ENCODE data around the gene CFAP46. TPM values are rescaled to one million over a fixed set of nuclear protein-coding genes. Genes with fewer than 3 reads are reported as not detected.

Gene CFAP46
- total and polyA plus RNA-seq, 7 experiments from 2014 or later = 0.05 TPM; not detected in 6

- Histone ChIP-seq H3K27ac (ENCODE audit: low read depth, low read length) (peak overlapping the region; percentile 33), H3K4me3 (ENCODE audit: low read length) (peak overlapping the region; percentile 64), H3K4me1 (ENCODE audit: control insufficient read depth in 2 of 2, insufficient read depth in 2 of 2, low read length in 2 of 2) (peaks cover 0 to 3% of the 10 kb centered on the region in 2 donors), H3K36me3 (ENCODE audit: control insufficient read depth in 2 of 3, insufficient read depth in 3 of 3, low read length in 3 of 3) (no peaks in the 10 kb centered on the region), H3K27me3 (ENCODE audit: control insufficient read depth in 2 of 2, insufficient read depth in 2 of 2, low read length in 2 of 2) (no peaks in the 10 kb centered on the region), H3K9me3 (ENCODE audit: control insufficient read depth in 2 of 3, low read length in 3 of 3) (no peaks in the 10 kb centered on the region)
- peak in 8 of 9 donors; percentile 31 to 72 (median 60) for DNase-seq
- ChIA-PET POLR2A (interaction anchor here (0.6 kb wide), 1 partner anchor 34 kb away, joined by 3 read pairs; no protein-coding TSS in a partner anchor), CTCF (no interaction called here)
- Mint-ChIP-seq H3K27ac (peak overlapping the region in 8 of 9 donors; percentile 2 to 84 (median 63)), H3K27me3 (peaks cover 5 to 29% (median 18%) of the 10 kb centered on the region in 5 donors), H3K4me3 (peak overlapping the region; percentile 87 to 99 (median 94)), H3K4me1 (peaks cover 7 to 27% (median 17%) of the 10 kb centered on the region in 7 donors), H3K9me3 (peaks cover 0 to 4% (median 0%) of the 10 kb centered on the region in 11 donors), H3K36me3 (no peaks in the 10 kb centered on the region)
- ATAC-seq = peak; percentile 68
- intact Hi-C loops (cut with micrococcal nuclease) = no loop called here
Measured at GRCh38 chr10:132961787-132962622, 19.6 kb upstream of the CFAP46 start.

GRCh38 chr10:132961420-132961786 lies 19.0 kb upstream of the CFAP46 start:
- ATAC-seq (no peak), DNase-seq (no peak)
- CTCF ChIA-PET = no interaction called here
- Mint-ChIP-seq H3K4me1 (peaks cover 7 to 27% (median 17%) of the 10 kb centered on the region in 7 donors), H3K36me3 (no peaks in the 10 kb centered on the region), H3K27ac (no peak overlapping the region), H3K9me3 (peaks cover 0 to 3% (median 0%) of the 10 kb centered on the region in 11 donors), H3K27me3 (peaks cover 5 to 29% (median 18%) of the 10 kb centered on the region in 5 donors), H3K4me3 (peak overlapping the region in 7 of 10 donors; percentile 33 to 92 (median 51))
- Histone ChIP-seq H3K4me1 (ENCODE audit: control insufficient read depth in 2 of 2, insufficient read depth in 2 of 2, low read length in 2 of 2) (peaks cover 0 to 3% of the 10 kb centered on the region in 2 donors), H3K4me3 (ENCODE audit: low read length) (no peak overlapping the region), H3K36me3 (ENCODE audit: control insufficient read depth in 2 of 3, insufficient read depth in 3 of 3, low read length in 3 of 3) (no peaks in the 10 kb centered on the region), H3K9me3 (ENCODE audit: control insufficient read depth in 2 of 3, low read length in 3 of 3) (no peaks in the 10 kb centered on the region), H3K27ac (ENCODE audit: low read depth, low read length) (no peak overlapping the region), H3K27me3 (ENCODE audit: control insufficient read depth in 2 of 2, insufficient read depth in 2 of 2, low read length in 2 of 2) (no peaks in the 10 kb centered on the region)
- POLR2A ChIA-PET = no interaction called here
- intact Hi-C loops (cut with micrococcal nuclease) = no loop called here

- H3K27me3 ChIP-seq (ENCODE audit: control insufficient read depth in 2 of 2, insufficient read depth in 2 of 2, low read length in 2 of 2) = no peaks in the 10 kb centered on the region
- ATAC-seq (no peak), DNase-seq (no peak)
- no peaks in the 10 kb centered on the region for H3K36me3 Mint-ChIP-seq
- H3K27me3 Mint-ChIP-seq = peaks cover 5 to 24% (median 17%) of the 10 kb centered on the region in 5 donors
- intact Hi-C loops (cut with micrococcal nuclease) = no loop called here
- peak overlapping the region in 7 of 10 donors; percentile 33 to 92 (median 51) for H3K4me3 Mint-ChIP-seq
- POLR2A ChIA-PET = no interaction called here
- H3K4me3 ChIP-seq (ENCODE audit: low read length) = no peak overlapping the region
- no peak overlapping the region for H3K27ac Mint-ChIP-seq
- peaks cover 0 to 3% of the 10 kb centered on the region in 2 donors for H3K4me1 ChIP-seq (ENCODE audit: control insufficient read depth in 2 of 2, insufficient read depth in 2 of 2, low read length in 2 of 2)
- peaks cover 0 to 2% (median 0%) of the 10 kb centered on the region in 11 donors for H3K9me3 Mint-ChIP-seq
- H3K36me3 ChIP-seq (ENCODE audit: control insufficient read depth in 2 of 3, insufficient read depth in 3 of 3, low read length in 3 of 3) = no peaks in the 10 kb centered on the region
- no peak overlapping the region for H3K27ac ChIP-seq (ENCODE audit: low read depth, low read length)
- CTCF ChIA-PET = no interaction called here
- no peaks in the 10 kb centered on the region for H3K9me3 ChIP-seq (ENCODE audit: control insufficient read depth in 2 of 3, low read length in 3 of 3)
- peaks cover 7 to 27% (median 16%) of the 10 kb centered on the region in 7 donors for H3K4me1 Mint-ChIP-seq
Measured at GRCh38 chr10:132960631-132961419, 18.5 kb upstream of the CFAP46 start.

- H3K4me3 ChIP-seq (ENCODE audit: low read length) = no peak overlapping the region
- no peaks in the 10 kb centered on the region for H3K36me3 ChIP-seq (ENCODE audit: control insufficient read depth in 2 of 3, insufficient read depth in 3 of 3, low read length in 3 of 3)
- Mint-ChIP-seq H3K27ac (no peak overlapping the region), H3K4me1 (peaks cover 7 to 21% (median 11%) of the 10 kb centered on the region in 7 donors), H3K4me3 (no peak overlapping the region), H3K27me3 (peaks cover 0 to 19% (median 10%) of the 10 kb centered on the region in 5 donors), H3K9me3 (peaks cover 0 to 2% (median 0%) of the 10 kb centered on the region in 11 donors), H3K36me3 (no peaks in the 10 kb centered on the region)
- H3K27ac ChIP-seq (ENCODE audit: low read depth, low read length) = no peak overlapping the region
- intact Hi-C loops (cut with micrococcal nuclease) = no loop called here
- H3K27me3 ChIP-seq (ENCODE audit: control insufficient read depth in 2 of 2, insufficient read depth in 2 of 2, low read length in 2 of 2) = no peaks in the 10 kb centered on the region
- POLR2A ChIA-PET = no interaction called here
- H3K9me3 ChIP-seq (ENCODE audit: control insufficient read depth in 2 of 3, low read length in 3 of 3) = no peaks in the 10 kb centered on the region
- CTCF ChIA-PET = no interaction called here
- DNase-seq (no peak), ATAC-seq (no peak)
- peaks cover 0 to 3% of the 10 kb centered on the region in 2 donors for H3K4me1 ChIP-seq (ENCODE audit: control insufficient read depth in 2 of 2, insufficient read depth in 2 of 2, low read length in 2 of 2)
Measured at GRCh38 chr10:132960071-132960472, 17.7 kb upstream of the CFAP46 start.

- Histone ChIP-seq H3K27ac (ENCODE audit: low read depth, low read length) (no peak overlapping the region), H3K4me3 (ENCODE audit: low read length) (no peak overlapping the region), H3K36me3 (ENCODE audit: control insufficient read depth in 2 of 3, insufficient read depth in 3 of 3, low read length in 3 of 3) (no peaks in the 10 kb centered on the region), H3K4me1 (ENCODE audit: control insufficient read depth in 2 of 2, insufficient read depth in 2 of 2, low read length in 2 of 2) (peaks cover 0 to 3% of the 10 kb centered on the region in 2 donors), H3K9me3 (ENCODE audit: control insufficient read depth in 2 of 3, low read length in 3 of 3) (no peaks in the 10 kb centered on the region), H3K27me3 (ENCODE audit: control insufficient read depth in 2 of 2, insufficient read depth in 2 of 2, low read length in 2 of 2) (no peaks in the 10 kb centered on the region)
- Mint-ChIP-seq H3K27me3 (peaks cover 0 to 15% (median 8%) of the 10 kb centered on the region in 5 donors), H3K36me3 (no peaks in the 10 kb centered on the region), H3K27ac (no peak overlapping the region), H3K4me3 (peak overlapping the region in 1 of 10 donors; percentile 39), H3K4me1 (peaks cover 7 to 18% (median 11%) of the 10 kb centered on the region in 7 donors), H3K9me3 (peaks cover 0 to 2% (median 0%) of the 10 kb centered on the region in 11 donors)
- ATAC-seq = no peak
- no peak for DNase-seq
- POLR2A ChIA-PET = no interaction called here
- CTCF ChIA-PET = no interaction called here
- intact Hi-C loops (cut with micrococcal nuclease) = no loop called here
Measured at GRCh38 chr10:132959559-132959961, 17.2 kb upstream of the CFAP46 start.

GRCh38 chr10:132958883-132959558 lies 16.7 kb upstream of the CFAP46 start:
- intact Hi-C loops (cut with micrococcal nuclease) = no loop called here
- Mint-ChIP-seq H3K4me1 (peaks cover 7 to 18% (median 10%) of the 10 kb centered on the region in 7 donors), H3K27ac (no peak overlapping the region), H3K36me3 (no peaks in the 10 kb centered on the region), H3K4me3 (peak overlapping the region in 1 of 10 donors; percentile 39), H3K27me3 (peaks cover 0 to 18% (median 8%) of the 10 kb centered on the region in 5 donors), H3K9me3 (peaks cover 0 to 2% (median 0%) of the 10 kb centered on the region in 11 donors)
- ChIA-PET POLR2A (no interaction called here), CTCF (no interaction called here)
- H3K27ac ChIP-seq (ENCODE audit: low read depth, low read length) = no peak overlapping the region
- no peak overlapping the region for H3K4me3 ChIP-seq (ENCODE audit: low read length)
- H3K9me3 ChIP-seq (ENCODE audit: control insufficient read depth in 2 of 3, low read length in 3 of 3) = no peaks in the 10 kb centered on the region
- H3K36me3 ChIP-seq (ENCODE audit: control insufficient read depth in 2 of 3, insufficient read depth in 3 of 3, low read length in 3 of 3) = no peaks in the 10 kb centered on the region
- DNase-seq (no peak), ATAC-seq (no peak)
- H3K4me1 ChIP-seq (ENCODE audit: control insufficient read depth in 2 of 2, insufficient read depth in 2 of 2, low read length in 2 of 2) = peaks cover 0 to 3% of the 10 kb centered on the region in 2 donors
- H3K27me3 ChIP-seq (ENCODE audit: control insufficient read depth in 2 of 2, insufficient read depth in 2 of 2, low read length in 2 of 2) = no peaks in the 10 kb centered on the region
